GM23338 (cell line): Measurements from ENCODE around the gene MAZ. TPM values are rescaled to one million over a fixed set of nuclear protein-coding genes. Genes with fewer than 3 reads are reported as not detected.

Experiments
- ATAC-seq: fragments of 200-7000 bp; cut with Tn5 transposase; 3 replicates; pipeline ENCODE4 v1.9.1; 2020
- DNase-seq: peaks from one replicate; pipeline ENCODE4 v3.0.0-alpha.2; 2015; ENCODE audit warnings: low spot score
- H2AFZ ChIP-seq: fragments of 200-600 bp; sonication (generic); 2 replicates; pipeline ENCODE4 v1.8.0; 2016; ENCODE audit warnings: antibody characterized with exemption, mild to moderate bottlenecking, moderate library complexity
- H3F3A ChIP-seq: fragments of 200-600 bp; sonication (generic); replicated peaks from 2 replicates; pipeline ENCODE4 v1.8.0; 2017; ENCODE audit warnings: antibody characterized with exemption, mixed run types, low read depth
- H3K27ac ChIP-seq: fragments of 200-600 bp; sonication (generic); 2 replicates; pipeline ENCODE4 v1.6.1; 2016; ENCODE audit warnings: low read depth
- H3K27me3 ChIP-seq: fragments of 200-600 bp; sonication (generic); 2 replicates; pipeline ENCODE4 v1.8.0; 2016; ENCODE audit warnings: mild to moderate bottlenecking, mixed run types, moderate library complexity; ENCODE audit not compliant: insufficient read depth
- H3K36me3 ChIP-seq: fragments of 200-600 bp; sonication (generic); 2 replicates; pipeline ENCODE4 v1.8.0; 2016; ENCODE audit warnings: mild to moderate bottlenecking; ENCODE audit not compliant: insufficient read depth
- H3K4me1 ChIP-seq: fragments of 200-600 bp; sonication (generic); 2 replicates; pipeline ENCODE4 v1.8.0; 2016; ENCODE audit warnings: mild to moderate bottlenecking, moderate library complexity; ENCODE audit not compliant: insufficient read depth
- H3K4me2 ChIP-seq: fragments of 200-600 bp; sonication (generic); 2 replicates; pipeline ENCODE4 v1.7.1; 2017; ENCODE audit warnings: mixed run types
- H3K4me3 ChIP-seq: fragments of 200-600 bp; sonication (generic); 2 replicates; pipeline ENCODE4 v1.6.1; 2016; ENCODE audit warnings: mixed run types
- H3K79me2 ChIP-seq: fragments of 200-600 bp; sonication (generic); replicated peaks from 2 replicates; pipeline ENCODE4 v1.8.0; 2017; ENCODE audit warnings: mild to moderate bottlenecking; ENCODE audit not compliant: insufficient read depth
- H3K9me2 ChIP-seq: fragments of 200-600 bp; sonication (generic); 2 replicates; pipeline ENCODE4 v1.8.0; 2017; ENCODE audit not compliant: insufficient read depth
- H4K20me1 ChIP-seq: fragments of 200-600 bp; sonication (generic); replicated peaks from 2 replicates; pipeline ENCODE4 v1.8.0; 2017; ENCODE audit warnings: mild to moderate bottlenecking; ENCODE audit not compliant: insufficient read depth
- H3K27ac Mint-ChIP-seq: 2 replicates; pipeline ENCODE4 v1.8.0; 2020; ENCODE audit warnings: inconsistent platforms, mild to moderate bottlenecking, moderate library complexity, mixed read lengths
- H3K27me3 Mint-ChIP-seq: 3 replicates; pipeline ENCODE4 v1.8.0; 2022; ENCODE audit warnings: low read depth, mild to moderate bottlenecking, moderate library complexity, mixed read lengths, inconsistent platforms; ENCODE audit not compliant: insufficient read depth, poor library complexity
- H3K36me3 Mint-ChIP-seq: 3 replicates; pipeline ENCODE4 v1.8.0; 2021; ENCODE audit warnings: low read depth, mild to moderate bottlenecking, inconsistent platforms, moderate library complexity, mixed read lengths
- H3K4me1 Mint-ChIP-seq: 3 replicates; pipeline ENCODE4 v1.8.0; 2020; ENCODE audit warnings: mild to moderate bottlenecking, inconsistent platforms, mixed read lengths
- H3K4me3 Mint-ChIP-seq: 3 replicates; pipeline ENCODE4 v1.8.0; 2021; ENCODE audit warnings: moderate library complexity, mild to moderate bottlenecking, inconsistent platforms, mixed read lengths
- H3K9me3 Mint-ChIP-seq: 3 replicates; pipeline ENCODE4 v1.8.0; 2020; ENCODE audit warnings: moderate library complexity, mild to moderate bottlenecking, inconsistent platforms, mixed read lengths
- EZH2 ChIP-seq: fragments of 200-600 bp; sonication (generic); IDR thresholded peaks from one replicate; pipeline ENCODE4 v1.8.0; 2017; ENCODE audit warnings: antibody characterized with exemption, mild to moderate bottlenecking, low read depth; ENCODE audit not compliant: unreplicated experiment
- EZH2phosphoT487 ChIP-seq: fragments of 200-600 bp; sonication (generic); IDR thresholded peaks from one replicate; pipeline ENCODE4 v1.8.1; 2018; ENCODE audit warnings: antibody characterized with exemption; ENCODE audit not compliant: unreplicated experiment
- NANOG ChIP-seq: IDR thresholded peaks from 2 replicates; pipeline ENCODE4 v1.6.1; 2016; ENCODE audit warnings: antibody characterized with exemption, borderline replicate concordance
- POLR2AphosphoS5 ChIP-seq: IDR thresholded peaks from 2 replicates; pipeline ENCODE4 v1.6.1; 2016; ENCODE audit warnings: antibody characterized with exemption, low read depth
- STAT1 ChIP-seq: IDR thresholded peaks from one replicate; pipeline ENCODE4 v1.6.1; 2016; ENCODE audit warnings: antibody characterized with exemption; ENCODE audit not compliant: unreplicated experiment
- polyA plus RNA-seq: library from polyadenylated mRNA; unstranded; fragments of >200 nt; fragmentation: Nextera tagmentation; extraction: Ambion mirVana; gene quantifications from 2 replicates; pipeline ENCODE4 v1.2.1, GENCODE V29; 2016
- total RNA-seq: library from RNA; depleted of rRNA; stranded (reverse); fragments of >200 nt; shearing (Covaris generic); gene quantifications from 2 replicates; pipeline ENCODE4 v1.2.3, GENCODE V29; 2014
- TF ChIP-seq, protein P1 (sequence below), 2 experiments: fragments of 200-600 bp in 1 of 2; sonication (generic) in 1 of 2; conservative IDR thresholded peaks; 2 replicates each; pipeline versions ENCODE4 v1.5.1 to v1.6.1; 2016 to 2017; ENCODE audit warnings: antibody characterized with exemption in 2 of 2, low read depth in 2 of 2, mild to moderate bottlenecking in 2 of 2, moderate library complexity in 1 of 2
- TF ChIP-seq, protein P2 (sequence below): fragments of 250-450 bp; sonication (Bioruptor Pico); IDR thresholded peaks from 2 replicates; pipeline ENCODE4 v1.5.0; 2020; ENCODE audit warnings: mild to moderate bottlenecking, moderate library complexity
- TF ChIP-seq, protein P3 (sequence below): IDR thresholded peaks from 2 replicates; pipeline ENCODE4 v1.6.1; 2016; ENCODE audit warnings: antibody characterized with exemption

Gene MAZ
- total and polyA plus RNA-seq, 2 experiments from 2014 or later, result 155 to 270 TPM

DNA sequence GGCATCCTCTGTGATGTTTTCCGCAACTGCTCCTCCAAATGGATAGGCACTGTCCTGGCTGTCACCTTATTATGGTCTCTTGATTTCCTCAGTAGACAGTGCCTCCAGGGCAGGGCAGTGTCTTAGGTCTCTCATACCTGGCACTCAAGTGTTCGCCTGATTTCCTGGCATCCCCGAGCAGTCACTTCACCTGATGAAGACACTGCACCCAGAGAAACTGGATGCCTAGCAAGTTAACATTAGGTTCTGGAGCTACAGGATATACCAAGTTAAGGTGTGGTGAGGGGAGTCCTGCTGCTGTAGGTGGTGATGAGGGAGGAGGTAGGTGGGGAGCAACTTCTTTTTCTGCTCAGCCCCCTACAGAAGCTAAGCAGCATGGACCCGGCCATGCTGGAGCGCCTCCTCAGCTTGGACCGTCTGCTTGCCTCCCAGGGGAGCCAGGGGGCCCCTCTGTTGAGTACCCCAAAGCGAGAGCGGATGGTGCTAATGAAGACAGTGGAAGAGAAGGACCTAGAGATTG, 3.9 kb upstream of the MAZ start:
- Histone ChIP-seq H2AFZ (no peak overlapping the region), H3K4me3 (no peak overlapping the region), H3K9me2 (no peaks in the 10 kb centered on the region), H3F3A (peaks cover 33% of the 10 kb centered on the region), H3K4me1 (peaks cover 24% of the 10 kb centered on the region), H3K4me2 (no peak overlapping the region), H4K20me1 (peaks cover 11% of the 10 kb centered on the region; the same call in 1 of the 2 replicates), H3K36me3 (peaks cover 28% of the 10 kb centered on the region), H3K79me2 (peaks cover 4% of the 10 kb centered on the region), H3K27me3 (no peaks in the 10 kb centered on the region), H3K27ac (no peak overlapping the region)
- Mint-ChIP-seq H3K36me3 (peaks cover 67% of the 10 kb centered on the region), H3K9me3 (no peaks in the 10 kb centered on the region), H3K27ac (peak overlapping the region; percentile 62; the same call in 1 of the 2 replicates), H3K27me3 (peaks cover 25% of the 10 kb centered on the region), H3K4me3 (no peak overlapping the region; the same call in 2 of the 3 replicates), H3K4me1 (peaks cover 30% of the 10 kb centered on the region)
- ATAC-seq (no peak), DNase-seq (no peak)
- 0 out of 2 replicates have a peak, but pooled peaks have one; percentile 19 for TF ChIP-seq POLR2AphosphoS5
- TF ChIP-seq EZH2, result no peak
- no peak for TF ChIP-seq EZH2phosphoT487
- TF ChIP-seq, protein P1, sequence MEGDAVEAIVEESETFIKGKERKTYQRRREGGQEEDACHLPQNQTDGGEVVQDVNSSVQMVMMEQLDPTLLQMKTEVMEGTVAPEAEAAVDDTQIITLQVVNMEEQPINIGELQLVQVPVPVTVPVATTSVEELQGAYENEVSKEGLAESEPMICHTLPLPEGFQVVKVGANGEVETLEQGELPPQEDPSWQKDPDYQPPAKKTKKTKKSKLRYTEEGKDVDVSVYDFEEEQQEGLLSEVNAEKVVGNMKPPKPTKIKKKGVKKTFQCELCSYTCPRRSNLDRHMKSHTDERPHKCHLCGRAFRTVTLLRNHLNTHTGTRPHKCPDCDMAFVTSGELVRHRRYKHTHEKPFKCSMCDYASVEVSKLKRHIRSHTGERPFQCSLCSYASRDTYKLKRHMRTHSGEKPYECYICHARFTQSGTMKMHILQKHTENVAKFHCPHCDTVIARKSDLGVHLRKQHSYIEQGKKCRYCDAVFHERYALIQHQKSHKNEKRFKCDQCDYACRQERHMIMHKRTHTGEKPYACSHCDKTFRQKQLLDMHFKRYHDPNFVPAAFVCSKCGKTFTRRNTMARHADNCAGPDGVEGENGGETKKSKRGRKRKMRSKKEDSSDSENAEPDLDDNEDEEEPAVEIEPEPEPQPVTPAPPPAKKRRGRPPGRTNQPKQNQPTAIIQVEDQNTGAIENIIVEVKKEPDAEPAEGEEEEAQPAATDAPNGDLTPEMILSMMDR (conservative IDR thresholded peaks at IDR 0.05; ENCODE audit: low read depth in 2 of 2), result no peak

DNA sequence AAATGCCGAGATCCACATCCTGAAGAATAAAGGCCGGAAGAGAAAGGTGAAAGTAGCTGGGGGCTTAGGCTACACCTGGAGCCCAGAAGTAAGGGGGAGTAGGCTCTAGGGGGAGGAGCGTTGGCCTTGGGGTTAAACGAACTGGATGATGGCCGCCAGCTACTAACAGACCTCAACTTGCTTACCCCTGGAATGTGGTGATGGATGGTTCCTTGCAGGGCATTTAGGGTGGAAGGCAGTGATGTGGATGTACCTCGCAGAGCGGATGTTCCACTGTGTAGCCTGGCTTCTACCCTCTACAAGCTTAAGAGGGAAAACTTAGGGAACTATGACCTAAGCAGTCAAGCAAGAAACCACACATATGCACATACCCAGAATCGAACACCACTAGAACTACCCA, 2.3 kb upstream of the MAZ start:
- H3F3A ChIP-seq, result peaks cover 42% of the 10 kb centered on the region
- H3K4me3 ChIP-seq, result peak overlapping the region; percentile 91
- H3K27ac Mint-ChIP-seq, result peak overlapping the region; percentile 39
- H3K27me3 Mint-ChIP-seq, result peaks cover 38% of the 10 kb centered on the region
- H3K27ac ChIP-seq, result peak overlapping the region; percentile 99
- peaks cover 67% of the 10 kb centered on the region for H3K36me3 Mint-ChIP-seq
- ATAC-seq (no peak), DNase-seq (peak; percentile 31)
- H3K79me2 ChIP-seq, result peaks cover 19% of the 10 kb centered on the region
- H3K4me1 Mint-ChIP-seq, result peaks cover 40% of the 10 kb centered on the region
- no peaks in the 10 kb centered on the region for H3K9me2 ChIP-seq
- H3K4me1 ChIP-seq, result peaks cover 32% of the 10 kb centered on the region
- H3K27me3 ChIP-seq, result no peaks in the 10 kb centered on the region
- H3K9me3 Mint-ChIP-seq, result peaks cover 3% of the 10 kb centered on the region
- no peak overlapping the region for H2AFZ ChIP-seq
- TF ChIP-seq STAT1 (no peak), NANOG (no peak)
- TF ChIP-seq, protein P2, sequence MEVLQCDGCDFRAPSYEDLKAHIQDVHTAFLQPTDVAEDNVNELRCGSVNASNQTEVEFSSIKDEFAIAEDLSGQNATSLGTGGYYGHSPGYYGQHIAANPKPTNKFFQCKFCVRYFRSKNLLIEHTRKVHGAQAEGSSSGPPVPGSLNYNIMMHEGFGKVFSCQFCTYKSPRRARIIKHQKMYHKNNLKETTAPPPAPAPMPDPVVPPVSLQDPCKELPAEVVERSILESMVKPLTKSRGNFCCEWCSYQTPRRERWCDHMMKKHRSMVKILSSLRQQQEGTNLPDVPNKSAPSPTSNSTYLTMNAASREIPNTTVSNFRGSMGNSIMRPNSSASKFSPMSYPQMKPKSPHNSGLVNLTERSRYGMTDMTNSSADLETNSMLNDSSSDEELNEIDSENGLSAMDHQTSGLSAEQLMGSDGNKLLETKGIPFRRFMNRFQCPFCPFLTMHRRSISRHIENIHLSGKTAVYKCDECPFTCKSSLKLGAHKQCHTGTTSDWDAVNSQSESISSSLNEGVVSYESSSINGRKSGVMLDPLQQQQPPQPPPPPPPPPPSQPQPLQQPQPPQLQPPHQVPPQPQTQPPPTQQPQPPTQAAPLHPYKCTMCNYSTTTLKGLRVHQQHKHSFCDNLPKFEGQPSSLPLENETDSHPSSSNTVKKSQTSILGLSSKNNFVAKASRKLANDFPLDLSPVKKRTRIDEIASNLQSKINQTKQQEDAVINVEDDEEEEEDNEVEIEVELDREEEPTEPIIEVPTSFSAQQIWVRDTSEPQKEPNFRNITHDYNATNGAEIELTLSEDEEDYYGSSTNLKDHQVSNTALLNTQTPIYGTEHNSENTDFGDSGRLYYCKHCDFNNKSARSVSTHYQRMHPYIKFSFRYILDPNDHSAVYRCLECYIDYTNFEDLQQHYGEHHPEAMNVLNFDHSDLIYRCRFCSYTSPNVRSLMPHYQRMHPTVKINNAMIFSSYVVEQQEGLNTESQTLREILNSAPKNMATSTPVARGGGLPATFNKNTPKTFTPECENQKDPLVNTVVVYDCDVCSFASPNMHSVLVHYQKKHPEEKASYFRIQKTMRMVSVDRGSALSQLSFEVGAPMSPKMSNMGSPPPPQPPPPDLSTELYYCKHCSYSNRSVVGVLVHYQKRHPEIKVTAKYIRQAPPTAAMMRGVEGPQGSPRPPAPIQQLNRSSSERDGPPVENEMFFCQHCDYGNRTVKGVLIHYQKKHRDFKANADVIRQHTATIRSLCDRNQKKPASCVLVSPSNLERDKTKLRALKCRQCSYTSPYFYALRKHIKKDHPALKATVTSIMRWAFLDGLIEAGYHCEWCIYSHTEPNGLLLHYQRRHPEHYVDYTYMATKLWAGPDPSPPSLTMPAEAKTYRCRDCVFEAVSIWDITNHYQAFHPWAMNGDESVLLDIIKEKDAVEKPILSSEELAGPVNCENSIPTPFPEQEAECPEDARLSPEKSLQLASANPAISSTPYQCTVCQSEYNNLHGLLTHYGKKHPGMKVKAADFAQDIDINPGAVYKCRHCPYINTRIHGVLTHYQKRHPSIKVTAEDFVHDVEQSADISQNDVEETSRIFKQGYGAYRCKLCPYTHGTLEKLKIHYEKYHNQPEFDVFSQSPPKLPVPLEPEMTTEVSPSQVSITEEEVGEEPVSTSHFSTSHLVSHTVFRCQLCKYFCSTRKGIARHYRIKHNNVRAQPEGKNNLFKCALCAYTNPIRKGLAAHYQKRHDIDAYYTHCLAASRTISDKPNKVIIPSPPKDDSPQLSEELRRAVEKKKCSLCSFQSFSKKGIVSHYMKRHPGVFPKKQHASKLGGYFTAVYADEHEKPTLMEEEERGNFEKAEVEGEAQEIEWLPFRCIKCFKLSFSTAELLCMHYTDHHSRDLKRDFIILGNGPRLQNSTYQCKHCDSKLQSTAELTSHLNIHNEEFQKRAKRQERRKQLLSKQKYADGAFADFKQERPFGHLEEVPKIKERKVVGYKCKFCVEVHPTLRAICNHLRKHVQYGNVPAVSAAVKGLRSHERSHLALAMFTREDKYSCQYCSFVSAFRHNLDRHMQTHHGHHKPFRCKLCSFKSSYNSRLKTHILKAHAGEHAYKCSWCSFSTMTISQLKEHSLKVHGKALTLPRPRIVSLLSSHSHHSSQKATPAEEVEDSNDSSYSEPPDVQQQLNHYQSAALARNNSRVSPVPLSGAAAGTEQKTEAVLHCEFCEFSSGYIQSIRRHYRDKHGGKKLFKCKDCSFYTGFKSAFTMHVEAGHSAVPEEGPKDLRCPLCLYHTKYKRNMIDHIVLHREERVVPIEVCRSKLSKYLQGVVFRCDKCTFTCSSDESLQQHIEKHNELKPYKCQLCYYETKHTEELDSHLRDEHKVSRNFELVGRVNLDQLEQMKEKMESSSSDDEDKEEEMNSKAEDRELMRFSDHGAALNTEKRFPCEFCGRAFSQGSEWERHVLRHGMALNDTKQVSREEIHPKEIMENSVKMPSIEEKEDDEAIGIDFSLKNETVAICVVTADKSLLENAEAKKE, result no peak
- TF ChIP-seq, protein P1 (conservative IDR thresholded peaks at IDR 0.05; ENCODE audit: low read depth in 2 of 2), result no peak
- TF ChIP-seq, protein P3, sequence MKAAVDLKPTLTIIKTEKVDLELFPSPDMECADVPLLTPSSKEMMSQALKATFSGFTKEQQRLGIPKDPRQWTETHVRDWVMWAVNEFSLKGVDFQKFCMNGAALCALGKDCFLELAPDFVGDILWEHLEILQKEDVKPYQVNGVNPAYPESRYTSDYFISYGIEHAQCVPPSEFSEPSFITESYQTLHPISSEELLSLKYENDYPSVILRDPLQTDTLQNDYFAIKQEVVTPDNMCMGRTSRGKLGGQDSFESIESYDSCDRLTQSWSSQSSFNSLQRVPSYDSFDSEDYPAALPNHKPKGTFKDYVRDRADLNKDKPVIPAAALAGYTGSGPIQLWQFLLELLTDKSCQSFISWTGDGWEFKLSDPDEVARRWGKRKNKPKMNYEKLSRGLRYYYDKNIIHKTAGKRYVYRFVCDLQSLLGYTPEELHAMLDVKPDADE, result no peak
- peak overlapping the region; percentile 91 for H3K4me2 ChIP-seq
- H3K4me3 Mint-ChIP-seq, result peak overlapping the region; percentile 91
- peaks cover 17% of the 10 kb centered on the region; the same call in 1 of the 2 replicates for H4K20me1 ChIP-seq
- peaks cover 25% of the 10 kb centered on the region; the same call in 1 of the 2 replicates for H3K36me3 ChIP-seq
